IgD-negative memory B cell (primary cell): ENCODE measurements around the gene MARK2. TPM values are rescaled to one million over a fixed set of nuclear protein-coding genes. Genes with fewer than 3 reads are reported as not detected.

Experiments used
- H3K27ac Mint-ChIP-seq, 3 donors: one replicate each; pipeline ENCODE4 v1.8.0; 2020 to 2022; ENCODE audit warnings: mild to moderate bottlenecking in 3 of 3, mixed read lengths in 3 of 3, moderate library complexity in 1 of 3
- H3K27me3 Mint-ChIP-seq: one replicate; pipeline ENCODE4 v1.8.0; 2021; ENCODE audit warnings: mixed read lengths
- H3K36me3 Mint-ChIP-seq: one replicate; pipeline ENCODE4 v1.8.0; 2020; ENCODE audit warnings: mild to moderate bottlenecking, mixed read lengths
- H3K4me1 Mint-ChIP-seq, 3 donors: one replicate each; pipeline ENCODE4 v1.8.0; 2020 to 2022; ENCODE audit warnings: mixed read lengths in 3 of 3, mild to moderate bottlenecking in 1 of 3
- H3K4me3 Mint-ChIP-seq, 4 donors: one replicate each; pipeline ENCODE4 v1.8.0; 2020 to 2022; ENCODE audit warnings: mild to moderate bottlenecking in 4 of 4, mixed read lengths in 4 of 4, moderate library complexity in 3 of 4
- H3K9me3 Mint-ChIP-seq, 3 donors: one replicate each; pipeline ENCODE4 v1.8.0; 2020 to 2021; ENCODE audit warnings: mixed read lengths in 3 of 3, mild to moderate bottlenecking in 1 of 3
- polyA plus RNA-seq: library from polyadenylated mRNA; unstranded; fragments of 300-500 nt; fragmentation: Illumina TruSeq; gene quantifications from one replicate; pipeline ENCODE4 v1.2.3, GENCODE V29; 2021

MARK2 gene
- polyA plus RNA-seq, 1 donor from 2014 or later, result 50.8 TPM

- Mint-ChIP-seq H3K4me1 (peaks cover 0 to 3% (median 0%) of the 10 kb centered on the region in 3 donors), H3K27ac (no peak overlapping the region), H3K36me3 (peaks cover 2% of the 10 kb centered on the region), H3K4me3 (no peak overlapping the region), H3K27me3 (peaks cover 8% of the 10 kb centered on the region), H3K9me3 (no peaks in the 10 kb centered on the region)
These were observed 72.5 kb downstream of the MARK2 start for GRCh38 chr11:63911440-63911839.

GRCh38 chr11:63911876-63912275 lies 73.0 kb downstream of the MARK2 start:
- no peak overlapping the region for H3K4me3 Mint-ChIP-seq
- peaks cover 0 to 3% (median 0%) of the 10 kb centered on the region in 3 donors for H3K4me1 Mint-ChIP-seq
- no peaks in the 10 kb centered on the region for H3K36me3 Mint-ChIP-seq
- H3K27me3 Mint-ChIP-seq, result peaks cover 9% of the 10 kb centered on the region
- H3K27ac Mint-ChIP-seq, result no peak overlapping the region
- no peaks in the 10 kb centered on the region for H3K9me3 Mint-ChIP-seq

GRCh38 chr11:63912678-63913077 lies 73.8 kb downstream of the MARK2 start:
- H3K36me3 Mint-ChIP-seq, result no peaks in the 10 kb centered on the region
- H3K4me1 Mint-ChIP-seq, result peaks cover 0 to 4% (median 0%) of the 10 kb centered on the region in 3 donors
- H3K27ac Mint-ChIP-seq, result no peak overlapping the region
- no peak overlapping the region for H3K4me3 Mint-ChIP-seq
- peaks cover 10% of the 10 kb centered on the region for H3K27me3 Mint-ChIP-seq
- H3K9me3 Mint-ChIP-seq, result no peaks in the 10 kb centered on the region

- peaks cover 11% of the 10 kb centered on the region for H3K27me3 Mint-ChIP-seq
- no peaks in the 10 kb centered on the region for H3K9me3 Mint-ChIP-seq
- H3K36me3 Mint-ChIP-seq, result no peaks in the 10 kb centered on the region
- H3K4me1 Mint-ChIP-seq, result peaks cover 0 to 11% (median 3%) of the 10 kb centered on the region in 3 donors
- peak overlapping the region in 1 of 3 donors; percentile 45 for H3K27ac Mint-ChIP-seq
- H3K4me3 Mint-ChIP-seq, result peak overlapping the region in 2 of 4 donors; percentile 39 to 55
These were observed 75.2 kb downstream of the MARK2 start for GRCh38 chr11:63913866-63914830.

- Mint-ChIP-seq H3K36me3 (no peaks in the 10 kb centered on the region), H3K4me1 (peaks cover 0 to 11% (median 3%) of the 10 kb centered on the region in 3 donors), H3K27ac (peak overlapping the region in 1 of 3 donors; percentile 62), H3K9me3 (no peaks in the 10 kb centered on the region), H3K27me3 (peaks cover 11% of the 10 kb centered on the region), H3K4me3 (peak overlapping the region in 1 of 4 donors; percentile 78)
These were observed 76.2 kb downstream of the MARK2 start for GRCh38 chr11:63914896-63915691.

- Mint-ChIP-seq H3K27ac (peak overlapping the region in 1 of 3 donors; percentile 62), H3K36me3 (no peaks in the 10 kb centered on the region)
These were observed 77.3 kb downstream of the MARK2 start for GRCh38 chr11:63915961-63916836.

GRCh38 chr11:63916837-63917691 lies 78.2 kb downstream of the MARK2 start, which contains the start of gene RCOR2:
TSS of gene RCOR2 (minus strand) at chr11:63917164. CDS start at chr11:63916456, 708 bp downstream.
- Mint-ChIP-seq H3K36me3 (no peaks in the 10 kb centered on the region), H3K9me3 (no peaks in the 10 kb centered on the region), H3K4me1 (peaks cover 0 to 10% (median 3%) of the 10 kb centered on the region in 3 donors), H3K4me3 (peak within 1 kb of the TSS; percentile 72 to 96 (median 81)), H3K27ac (peak within 1 kb of the TSS in 1 of 3 donors; percentile 3), H3K27me3 (peaks cover 11% of the 10 kb centered on the region)

More at GRCh38 chr11:63915961-63916836, 77.3 kb downstream of the MARK2 start:
- peaks cover 0 to 10% (median 3%) of the 10 kb centered on the region in 3 donors for H3K4me1 Mint-ChIP-seq
- no peaks in the 10 kb centered on the region for H3K9me3 Mint-ChIP-seq
- H3K4me3 Mint-ChIP-seq, result peak overlapping the region; percentile 72 to 96 (median 78)
- H3K27me3 Mint-ChIP-seq, result peaks cover 11% of the 10 kb centered on the region

GRCh38 chr11:63917692-63918506 lies 79.0 kb downstream of the MARK2 start:
- Mint-ChIP-seq H3K36me3 (no peaks in the 10 kb centered on the region), H3K27me3 (peaks cover 11% of the 10 kb centered on the region), H3K27ac (peak overlapping the region in 1 of 3 donors; percentile 3)

GRCh38 chr11:63918507-63919191 lies 79.7 kb downstream of the MARK2 start:
- H3K27me3 Mint-ChIP-seq, result peaks cover 11% of the 10 kb centered on the region
- peak overlapping the region; percentile 26 to 92 (median 56) for H3K4me3 Mint-ChIP-seq
- H3K9me3 Mint-ChIP-seq, result no peaks in the 10 kb centered on the region
- peaks cover 0 to 8% (median 3%) of the 10 kb centered on the region in 3 donors for H3K4me1 Mint-ChIP-seq
- H3K27ac Mint-ChIP-seq, result no peak overlapping the region
- no peaks in the 10 kb centered on the region for H3K36me3 Mint-ChIP-seq

More at GRCh38 chr11:63917692-63918506, 79.0 kb downstream of the MARK2 start:
- Mint-ChIP-seq H3K9me3 (no peaks in the 10 kb centered on the region), H3K4me3 (peak overlapping the region; percentile 10 to 92 (median 76)), H3K4me1 (peaks cover 0 to 8% (median 3%) of the 10 kb centered on the region in 3 donors)

GRCh38 chr11:63919267-63920125 lies 80.6 kb downstream of the MARK2 start:
- no peaks in the 10 kb centered on the region for H3K36me3 Mint-ChIP-seq
- peaks cover 8% of the 10 kb centered on the region for H3K27me3 Mint-ChIP-seq
- peak overlapping the region in 2 of 4 donors; percentile 23 to 57 for H3K4me3 Mint-ChIP-seq
- peak overlapping the region in 1 of 3 donors; percentile 76 for H3K27ac Mint-ChIP-seq
- H3K9me3 Mint-ChIP-seq, result no peaks in the 10 kb centered on the region
- H3K4me1 Mint-ChIP-seq, result peaks cover 0 to 10% (median 3%) of the 10 kb centered on the region in 3 donors

GRCh38 chr11:63920126-63920938 lies 81.4 kb downstream of the MARK2 start:
- no peaks in the 10 kb centered on the region for H3K36me3 Mint-ChIP-seq
- H3K4me3 Mint-ChIP-seq, result peak overlapping the region in 1 of 4 donors; percentile 23
- H3K9me3 Mint-ChIP-seq, result no peaks in the 10 kb centered on the region
- peak overlapping the region in 1 of 3 donors; percentile 76 for H3K27ac Mint-ChIP-seq
- H3K27me3 Mint-ChIP-seq, result peaks cover 5% of the 10 kb centered on the region
- H3K4me1 Mint-ChIP-seq, result peaks cover 0 to 10% (median 3%) of the 10 kb centered on the region in 3 donors
